ENCODE measurements around the gene LAX1.

DNA sequence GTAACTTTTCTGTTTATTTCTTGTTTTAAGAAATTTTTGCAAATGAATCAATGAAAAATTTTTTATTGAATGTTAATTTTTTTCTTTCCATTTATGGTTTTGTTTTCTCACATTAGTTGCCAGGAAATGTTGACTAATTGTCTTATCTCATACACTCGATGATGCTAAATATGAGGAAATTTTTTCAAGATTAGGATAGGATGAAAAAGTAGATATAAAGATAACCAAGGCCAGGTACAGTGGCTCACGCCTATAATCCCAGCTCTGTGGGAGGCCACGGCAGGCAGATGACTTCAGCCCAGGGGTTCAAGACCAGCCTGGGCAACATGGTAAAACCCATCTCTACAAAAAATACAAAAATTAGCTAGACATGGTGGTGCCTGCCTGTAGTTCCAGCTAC lies 12.6 kb downstream of the LAX1 start:
- TF ChIP-seq CTCF (conservative IDR thresholded peaks at IDR 0.05) (no peak), ZFX (IDR thresholded peaks at IDR 0.05) (no peak)

Data from C4-2B (cell line).